Measurements from ENCODE around the gene MTR.

Gene MTR

DNA sequence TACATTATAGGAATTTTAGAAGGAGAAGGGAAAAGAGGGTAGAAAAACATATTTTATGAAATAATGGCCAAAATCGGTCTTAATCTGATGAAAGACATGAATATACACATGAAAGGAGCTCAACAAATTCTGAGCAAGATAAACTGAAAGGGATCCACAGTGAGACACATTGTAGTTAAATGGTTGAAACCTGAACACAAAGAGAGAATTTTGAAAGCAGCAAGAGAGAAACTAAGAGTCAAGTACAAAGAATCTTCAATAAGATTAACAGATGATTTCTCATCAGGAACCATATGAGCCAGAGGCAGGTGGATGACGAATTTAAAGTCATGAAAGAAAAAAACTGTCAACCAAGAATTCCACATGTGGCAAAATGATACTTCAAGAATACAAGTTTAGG, 15.8 kb upstream of the MTR start:
- DNase-seq (ENCODE audit: low read depth) = no peak

DNA sequence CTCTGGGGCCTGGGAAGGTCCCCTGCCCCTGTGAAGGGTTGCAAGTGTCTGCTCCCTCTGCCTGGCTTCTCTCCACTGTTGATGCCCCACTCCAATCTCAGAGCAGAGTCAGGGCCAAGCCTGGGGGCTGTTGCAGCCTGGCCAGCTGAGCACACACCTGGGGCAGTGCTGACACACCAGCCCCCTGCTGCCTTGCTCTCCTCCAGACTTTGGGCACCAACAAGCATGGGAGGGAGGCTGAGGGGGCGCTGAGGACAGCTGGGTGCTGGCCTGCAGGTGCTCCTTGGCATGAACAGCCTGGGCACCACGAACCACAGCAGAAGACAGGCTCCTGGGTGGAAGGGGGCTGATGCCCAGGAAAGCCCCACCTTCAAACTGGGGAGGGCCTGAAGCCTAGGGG, 9.6 kb upstream of the MTR start:
- no peak for DNase-seq (ENCODE audit: low read depth)

DNA sequence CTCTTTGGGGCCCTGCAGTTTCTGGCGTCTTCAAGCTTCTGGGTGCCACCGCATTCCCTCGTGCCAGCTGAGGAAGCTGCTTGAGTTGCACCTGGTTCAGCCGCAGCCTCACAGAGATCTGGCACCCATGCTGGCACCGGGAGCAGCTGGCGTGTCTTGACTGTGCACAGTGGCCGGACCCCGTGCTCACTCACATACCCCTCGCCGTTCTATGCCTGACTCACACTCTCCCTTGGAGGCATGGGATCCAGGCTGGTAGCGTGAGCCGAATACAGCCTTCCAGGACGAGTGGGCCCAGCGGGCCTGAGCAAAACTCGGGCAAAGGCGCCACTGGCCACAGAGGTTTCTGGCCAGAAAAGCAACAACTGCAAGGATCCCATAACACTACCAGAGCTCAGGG, 8.6 kb upstream of the MTR start:
- DNase-seq (ENCODE audit: low read depth) = no peak

DNA sequence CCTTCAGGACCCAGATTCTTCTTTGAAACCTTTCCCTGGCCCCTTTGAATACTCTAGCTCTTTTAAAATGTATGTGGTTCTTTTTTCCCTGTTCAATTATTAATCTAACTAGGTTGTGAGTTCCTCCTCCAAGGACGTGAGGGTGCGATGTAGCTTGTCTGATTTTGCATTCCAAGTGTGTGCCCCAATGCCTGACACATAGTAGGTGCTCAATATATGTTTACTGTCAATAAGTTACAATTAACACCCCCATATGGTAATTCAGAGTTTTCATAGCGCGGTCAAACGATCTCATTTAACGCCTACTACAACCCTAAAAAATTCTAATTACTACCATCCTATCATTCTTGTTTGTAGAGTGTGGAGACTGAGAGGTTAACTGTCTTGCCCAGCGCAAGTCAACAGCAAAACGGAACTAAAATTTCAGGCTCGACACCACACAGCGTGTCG, 482 bp upstream of the MTR start:
- DNase-seq (ENCODE audit: low read depth) = no peak

DNA sequence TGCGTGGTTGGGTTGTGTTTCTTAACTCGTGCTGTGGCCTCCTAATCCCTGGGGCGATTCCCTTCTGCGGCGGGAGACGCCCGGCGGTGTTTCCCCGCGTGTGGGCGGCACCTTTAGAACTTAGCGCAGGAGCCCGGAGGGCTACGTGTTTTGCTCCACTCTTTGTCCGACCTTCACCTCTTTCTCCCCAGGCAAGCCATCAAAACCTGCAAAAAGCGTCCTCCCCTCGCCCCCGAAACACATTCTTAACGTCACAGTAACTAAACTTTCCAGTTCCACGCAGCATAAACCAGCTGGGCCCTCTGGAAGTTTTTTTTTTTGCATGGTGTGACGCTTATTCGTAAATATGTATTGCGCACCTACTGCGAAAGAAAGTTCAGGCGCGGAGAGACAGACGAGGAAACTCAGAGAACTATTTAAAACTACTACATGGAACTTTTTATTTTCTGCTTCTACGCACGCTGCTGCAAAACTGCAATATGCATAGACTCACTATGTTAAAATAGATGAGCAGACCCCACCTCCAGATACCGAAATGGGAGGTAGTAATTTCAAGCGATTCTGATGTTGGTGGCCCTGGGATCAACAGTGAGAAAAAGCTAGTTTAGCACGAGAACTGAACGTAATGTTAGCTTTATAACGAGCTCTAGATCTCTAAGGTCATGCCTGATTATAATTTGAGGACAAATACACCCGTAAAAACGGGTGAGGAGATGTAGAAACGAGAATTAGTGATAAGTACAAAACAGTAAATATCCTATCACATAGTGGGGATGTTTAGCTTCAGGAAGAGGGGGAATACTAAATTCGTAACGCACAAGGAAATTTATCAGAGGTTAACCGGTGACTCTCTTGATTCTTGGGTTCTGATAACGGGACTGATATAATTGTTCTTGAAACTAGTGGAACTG, 920 bp downstream of the MTR start:
- peak; percentile 23 for DNase-seq (ENCODE audit: low read depth)

DNA sequence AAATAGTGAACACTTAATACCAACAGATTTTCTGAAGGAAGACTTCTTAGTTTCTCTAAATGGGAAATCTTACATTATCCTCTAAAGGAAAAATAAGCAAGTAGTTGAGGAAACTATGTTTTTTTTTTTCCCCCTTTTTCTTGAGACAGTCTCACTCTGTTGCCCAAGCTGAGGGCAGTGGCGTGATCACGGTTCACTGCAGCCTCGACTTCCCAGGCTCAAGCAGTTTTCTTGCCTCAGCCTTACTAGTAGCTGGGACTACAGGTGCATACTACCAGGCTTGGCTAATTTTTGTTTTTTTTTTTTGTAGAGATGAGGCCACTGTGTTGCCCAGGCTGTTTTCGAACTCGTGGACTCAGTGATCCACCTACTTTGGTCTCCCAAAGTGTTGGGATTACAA, 3.9 kb downstream of the MTR start:
- DNase-seq (ENCODE audit: low read depth) = no peak

DNA sequence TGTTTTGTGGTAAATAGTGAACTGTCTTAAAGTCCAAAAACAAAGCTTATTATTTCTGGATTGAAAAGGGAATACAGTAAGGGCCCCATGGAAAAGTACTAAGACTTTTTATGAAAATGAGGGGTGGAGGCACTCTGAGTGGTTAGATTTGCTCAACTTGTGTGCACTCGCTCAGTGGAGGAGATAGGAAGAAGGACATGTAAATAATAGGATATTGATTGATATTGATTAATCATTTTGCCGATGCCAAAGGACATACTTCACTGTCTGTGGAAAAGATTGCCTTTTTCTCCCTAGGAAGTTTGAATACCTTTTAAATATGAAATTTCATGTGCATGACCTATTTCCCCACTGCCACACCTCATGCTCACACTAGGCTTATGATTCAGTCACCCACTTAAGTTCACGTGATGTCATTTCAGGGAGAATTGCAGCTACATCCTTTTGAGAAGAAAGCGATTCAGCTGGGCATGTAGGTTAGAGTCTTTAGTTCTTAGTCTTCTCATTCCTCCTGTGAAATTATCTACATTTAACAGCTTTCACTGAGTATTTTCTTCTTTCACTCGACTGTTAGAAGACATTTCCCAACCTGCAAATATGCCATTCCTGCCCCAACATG, 5.0 kb downstream of the MTR start:
- DNase-seq (ENCODE audit: low read depth) = no peak

DNA sequence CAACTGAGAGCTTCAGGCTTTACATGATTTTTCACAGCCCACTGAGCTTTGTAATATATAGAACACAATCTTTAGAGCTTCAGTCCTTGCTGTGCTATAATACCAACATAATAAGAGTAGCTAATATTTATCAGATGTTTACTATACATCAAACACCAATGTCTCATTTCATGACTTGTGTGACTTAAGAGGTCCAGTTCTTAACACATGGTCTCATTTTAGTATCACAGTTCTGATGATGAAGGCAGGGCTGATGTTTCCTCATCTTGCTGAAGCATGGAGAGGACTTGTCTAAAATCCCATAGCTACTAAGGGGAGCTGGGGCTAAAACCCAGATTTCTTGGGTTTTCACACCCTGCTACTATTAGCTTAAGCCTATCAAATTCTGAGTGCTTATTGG, 5.5 kb downstream of the MTR start:
- DNase-seq (ENCODE audit: low read depth) = no peak

DNA sequence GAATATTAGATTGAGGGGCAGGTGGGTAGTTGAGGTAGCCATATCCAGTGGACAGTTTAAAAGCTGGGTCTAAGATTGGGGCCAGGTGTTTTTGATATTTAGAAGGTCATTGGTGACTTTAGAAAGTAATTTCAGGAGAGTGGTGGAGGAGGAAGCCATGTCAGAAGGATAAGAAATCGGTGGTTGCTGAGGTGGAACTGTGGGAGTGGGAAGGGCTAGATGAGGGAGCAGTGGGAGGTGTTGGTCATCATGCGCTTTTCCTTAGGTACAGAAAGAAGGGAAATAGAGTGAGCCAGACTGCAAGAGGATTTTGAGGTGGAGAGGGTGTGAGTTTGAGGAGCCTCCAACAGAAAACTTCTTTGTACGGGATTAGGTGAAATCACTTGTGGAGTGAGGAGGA, 7.2 kb downstream of the MTR start:
- DNase-seq (ENCODE audit: low read depth) = no peak

DNA sequence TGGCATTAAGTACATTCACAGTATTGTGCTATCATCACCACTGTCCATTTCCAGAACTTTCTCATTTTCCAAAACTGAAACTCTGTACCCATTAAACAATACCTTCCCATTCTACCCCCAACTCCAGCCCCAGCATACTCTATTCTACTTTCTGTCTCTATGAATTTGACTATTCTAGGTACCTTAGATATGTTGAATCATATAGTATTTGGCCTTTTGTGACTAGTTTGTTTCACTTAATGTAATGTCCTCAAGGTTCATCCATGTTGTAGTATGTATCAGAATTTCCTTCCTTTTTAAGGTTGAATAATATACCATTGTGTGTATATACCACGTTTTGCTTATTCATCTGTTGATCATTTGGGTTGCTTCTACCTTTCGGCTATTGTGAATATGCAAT, 11.5 kb downstream of the MTR start:
- no peak for DNase-seq (ENCODE audit: low read depth)

DNA sequence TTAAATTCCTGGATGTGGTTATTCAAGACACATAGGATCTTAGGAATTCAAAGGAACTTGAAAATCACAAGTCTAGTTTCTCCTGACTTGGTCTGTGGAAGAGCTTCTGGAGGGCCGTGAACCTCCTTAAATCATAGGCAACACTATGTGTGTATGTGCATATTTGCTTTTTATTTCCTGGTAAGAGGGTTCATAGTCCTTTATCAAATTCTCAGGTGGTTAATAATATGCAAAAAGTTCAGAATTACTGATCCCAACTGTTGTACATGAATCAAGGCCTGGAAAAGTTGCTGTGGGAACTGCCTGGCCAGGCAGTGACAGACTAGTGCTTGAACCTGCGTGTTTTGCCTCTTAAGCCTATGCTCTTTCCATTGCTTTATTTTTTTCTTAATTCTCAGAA, 12.9 kb downstream of the MTR start:
- DNase-seq (ENCODE audit: low read depth) = no peak

DNA sequence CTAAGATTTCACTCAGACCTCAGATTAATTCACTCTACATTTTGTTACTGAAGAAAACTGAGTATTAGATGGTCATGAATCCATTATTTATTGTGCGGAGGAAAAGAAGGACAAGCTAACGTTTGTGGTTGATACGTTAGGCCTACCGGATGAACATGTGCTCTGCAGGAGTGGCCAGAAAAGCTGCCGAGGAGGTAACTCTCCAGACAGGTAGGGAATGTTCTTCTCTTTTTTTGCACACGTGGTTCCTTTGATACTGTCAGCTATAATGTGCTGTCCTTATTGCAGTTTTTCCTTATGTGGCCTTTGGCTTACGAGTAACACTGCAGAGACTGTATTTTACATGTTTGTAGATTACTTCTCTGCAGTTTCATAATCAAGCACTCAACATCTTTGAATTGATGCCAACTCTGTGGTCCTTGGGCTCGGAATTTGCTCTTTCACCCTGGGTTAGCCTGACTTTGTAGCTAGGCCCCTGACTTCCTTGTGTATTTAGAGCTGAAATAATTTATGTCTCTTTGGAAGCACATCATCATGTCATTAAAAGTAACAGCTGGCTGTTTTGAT, 13.6 kb downstream of the MTR start:
- DNase-seq (ENCODE audit: low read depth) = no peak

DNA sequence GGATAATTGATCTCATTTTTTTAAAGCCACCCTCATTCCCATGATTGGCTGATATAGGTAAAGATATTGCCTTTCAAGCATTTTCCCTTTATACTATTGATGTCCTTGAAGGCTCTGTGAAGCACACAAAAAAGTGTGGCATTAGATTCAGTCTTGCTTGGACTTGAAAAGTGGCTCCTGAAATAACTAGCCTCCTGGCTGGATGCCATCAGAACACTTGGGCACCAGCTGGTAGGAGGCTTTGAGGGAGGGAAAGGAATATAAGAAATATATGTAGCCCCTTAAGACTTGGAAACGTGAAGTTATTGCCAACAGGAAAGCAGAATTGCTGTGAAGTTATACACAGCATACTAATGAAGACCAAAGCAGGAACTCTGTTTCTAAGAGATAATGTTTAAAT, 14.1 kb downstream of the MTR start:
- DNase-seq (ENCODE audit: low read depth) = no peak

DNA sequence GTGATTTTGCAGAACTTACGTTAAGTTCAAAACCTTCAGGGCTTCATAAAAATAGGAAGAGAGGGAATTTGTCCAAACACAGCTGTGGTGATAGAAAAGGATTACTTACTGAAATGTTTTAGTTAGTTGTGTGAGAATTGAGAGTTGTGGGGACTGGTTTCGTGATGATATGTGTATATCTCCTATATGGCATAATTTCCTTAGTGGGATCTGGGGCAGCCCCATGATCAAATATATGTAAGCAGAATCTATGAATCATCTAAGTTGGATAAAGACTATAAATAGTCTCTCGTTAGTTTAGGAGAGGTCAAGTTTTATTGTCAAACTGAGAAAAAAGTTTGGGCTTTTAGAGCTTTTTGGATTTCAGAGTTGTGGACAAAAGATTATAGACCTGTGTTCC, 14.9 kb downstream of the MTR start:
- no peak for DNase-seq (ENCODE audit: low read depth)

DNA sequence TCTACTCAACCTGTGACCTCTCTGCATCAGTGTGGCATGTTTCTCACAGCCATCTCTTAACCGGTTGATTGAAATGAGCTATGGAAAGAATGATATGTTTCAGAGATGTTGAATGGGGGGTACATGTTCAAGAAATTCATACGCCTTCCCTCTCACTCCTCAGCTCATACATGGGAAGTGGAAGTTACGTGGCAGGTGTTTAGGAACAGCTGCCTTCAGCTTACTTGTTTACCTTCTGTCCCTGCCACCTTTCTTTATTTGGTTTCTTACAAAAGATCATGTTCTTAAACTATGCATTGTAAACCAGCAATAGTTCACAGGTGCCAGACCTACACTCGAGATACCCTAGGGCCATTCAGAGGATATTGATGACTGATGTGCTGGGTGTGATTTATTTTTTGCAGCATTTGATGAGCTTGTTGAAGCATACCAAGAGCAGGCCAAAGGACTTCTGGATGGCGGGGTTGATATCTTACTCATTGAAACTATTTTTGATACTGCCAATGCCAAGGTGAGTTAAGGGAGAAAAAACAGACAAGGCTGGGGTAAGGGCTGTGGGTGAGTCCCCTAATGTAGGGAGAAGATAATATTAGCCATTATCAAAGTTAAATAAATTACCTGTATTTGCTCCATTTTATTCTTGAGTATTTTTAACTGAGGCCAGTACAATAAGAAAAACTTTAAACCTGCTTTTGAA, 17.4 kb downstream of the MTR start:
- DNase-seq (ENCODE audit: low read depth) = no peak

DNA sequence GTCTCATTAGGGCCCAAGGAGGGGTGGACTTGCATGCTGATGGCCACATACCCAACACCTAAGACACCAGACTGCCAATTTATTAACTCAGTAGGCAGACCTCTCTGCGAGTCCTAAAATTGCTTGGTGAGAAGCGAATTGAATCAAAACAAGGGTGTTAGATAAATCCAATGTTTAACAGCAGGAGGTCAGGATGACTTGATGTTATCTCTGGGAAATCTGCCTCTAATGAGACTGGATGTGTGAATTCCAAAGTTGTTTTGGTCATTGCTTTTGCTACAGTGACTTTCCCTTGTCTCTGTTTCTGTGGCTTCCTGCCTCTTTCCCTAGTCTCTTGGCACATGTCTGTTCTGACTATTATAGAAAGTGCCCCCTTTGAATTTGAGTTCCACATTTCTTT, 20.8 kb downstream of the MTR start:
- DNase-seq (ENCODE audit: low read depth) = no peak

DNA sequence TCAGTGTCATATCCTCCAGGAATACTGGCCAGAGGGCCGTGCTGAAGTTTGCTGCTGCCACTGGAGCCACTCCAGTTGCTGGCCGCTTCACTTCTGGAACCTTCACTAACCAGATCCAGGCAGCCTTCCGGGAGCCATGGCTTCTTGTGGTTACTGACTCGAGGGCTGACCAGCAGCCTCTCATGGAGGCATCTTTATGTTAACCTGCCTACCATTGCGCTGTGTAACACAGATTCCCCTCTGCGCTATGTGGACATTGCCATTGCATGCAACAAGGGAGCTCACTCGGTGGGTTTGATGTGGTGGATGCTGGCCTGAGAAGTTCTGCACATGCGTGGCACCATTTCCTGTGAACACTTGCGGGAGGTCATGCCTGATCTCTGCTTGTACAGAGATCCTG, 24.8 kb downstream of the MTR start:
- DNase-seq (ENCODE audit: low read depth) = no peak

DNA sequence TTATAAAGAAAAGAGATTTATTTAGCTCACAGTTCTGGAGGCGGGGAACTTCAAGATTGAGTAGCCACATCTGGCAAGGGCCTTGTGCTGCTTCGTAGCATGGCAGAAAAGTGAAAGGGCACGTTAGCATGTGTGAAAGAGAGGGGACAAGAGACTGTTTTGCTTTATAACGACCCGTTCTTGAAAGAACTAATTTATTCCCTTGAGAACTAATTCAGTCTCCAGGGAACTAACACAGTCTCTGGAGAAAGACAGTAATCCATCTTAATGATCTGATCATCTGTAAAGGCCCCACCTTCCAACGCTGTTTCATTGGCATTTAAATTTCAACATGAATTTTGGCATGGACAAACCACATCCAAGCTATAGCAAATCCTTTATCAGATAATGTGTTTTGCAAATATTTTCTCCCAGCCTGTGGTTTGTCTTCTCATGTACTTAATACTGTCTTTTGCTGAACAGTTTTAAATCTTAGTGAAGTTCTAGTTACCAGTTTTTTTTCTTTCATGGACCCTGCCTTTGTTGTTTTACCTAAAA, 26.1 kb downstream of the MTR start:
- DNase-seq (ENCODE audit: low read depth) = no peak

DNA sequence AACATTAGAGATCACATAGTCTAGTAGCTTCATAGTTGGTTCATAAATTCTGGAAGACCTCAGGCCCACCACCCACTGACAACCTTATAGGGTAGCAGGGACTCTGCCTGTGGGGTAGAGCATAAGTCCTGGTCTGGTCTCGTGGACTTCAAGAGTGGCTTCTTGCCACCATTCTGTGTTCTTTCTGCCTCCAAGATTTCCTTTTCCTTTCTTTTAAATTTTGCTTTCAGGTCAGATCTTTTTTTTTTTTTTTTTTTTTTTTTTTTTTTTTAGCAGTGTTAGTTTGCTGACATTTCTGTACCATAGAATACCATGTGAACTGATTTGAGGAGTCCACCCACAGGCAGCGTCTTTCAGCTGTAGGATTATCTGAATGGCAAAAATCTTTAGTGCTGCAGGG, 28.5 kb downstream of the MTR start:
- no peak for DNase-seq (ENCODE audit: low read depth)

DNA sequence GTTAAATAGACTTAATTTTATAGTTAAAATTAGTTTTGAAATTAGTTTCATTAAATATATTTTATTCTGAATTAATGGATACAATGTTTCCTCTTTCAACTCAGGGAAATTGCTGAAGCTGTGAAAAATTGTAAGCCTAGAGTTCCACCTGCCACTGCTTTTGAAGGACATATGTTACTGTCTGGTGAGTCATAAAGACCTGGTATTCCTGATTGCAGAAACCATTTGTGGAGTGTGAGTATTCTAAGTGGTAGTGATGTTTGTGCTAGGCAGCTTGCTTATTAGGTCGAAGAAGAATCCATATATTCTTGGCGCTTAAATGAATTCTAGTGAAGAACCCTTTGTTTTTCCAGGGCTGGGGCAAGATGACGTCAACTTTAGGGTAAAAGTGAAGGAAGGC, 34.0 kb downstream of the MTR start:
- no peak for DNase-seq (ENCODE audit: low read depth)

DNA sequence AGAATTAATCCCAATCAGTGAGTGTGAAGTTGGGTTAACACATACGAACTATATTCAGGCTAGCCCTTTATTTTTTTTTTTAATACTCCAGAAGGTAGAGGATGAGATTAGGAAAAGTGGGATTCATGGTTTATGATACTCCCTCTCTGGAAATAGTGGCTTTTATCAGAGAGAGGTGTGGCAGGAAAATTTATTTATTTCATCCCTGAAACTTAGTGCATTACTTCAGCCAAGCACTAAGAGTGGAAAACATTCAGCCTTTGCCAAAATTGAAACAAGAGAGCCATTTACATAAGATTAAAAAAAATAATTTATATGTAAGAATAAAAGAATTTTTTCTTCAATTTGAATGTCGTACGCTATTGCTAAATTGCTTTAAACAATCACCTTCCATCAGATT, 35.0 kb downstream of the MTR start:
- DNase-seq (ENCODE audit: low read depth) = no peak

DNA sequence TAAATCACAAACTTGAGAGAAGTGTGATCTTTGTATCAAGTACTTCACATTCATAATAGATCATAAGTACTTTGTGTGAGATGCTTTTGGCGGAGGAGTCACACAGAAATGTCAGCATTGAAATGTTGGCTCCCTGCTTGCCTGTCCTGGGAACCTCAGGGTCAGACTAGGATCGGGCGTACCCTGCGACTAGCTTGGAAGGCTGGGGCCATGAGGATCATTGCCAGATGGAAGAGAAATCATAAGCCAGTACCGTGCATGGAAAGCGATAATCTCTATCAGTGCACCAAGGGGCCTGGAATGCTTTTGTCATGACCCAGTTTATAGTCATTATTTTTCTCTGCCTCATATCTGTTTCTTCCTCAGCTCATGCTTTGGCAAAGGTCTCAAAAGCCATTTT, 35.5 kb downstream of the MTR start:
- DNase-seq (ENCODE audit: low read depth) = no peak

DNA sequence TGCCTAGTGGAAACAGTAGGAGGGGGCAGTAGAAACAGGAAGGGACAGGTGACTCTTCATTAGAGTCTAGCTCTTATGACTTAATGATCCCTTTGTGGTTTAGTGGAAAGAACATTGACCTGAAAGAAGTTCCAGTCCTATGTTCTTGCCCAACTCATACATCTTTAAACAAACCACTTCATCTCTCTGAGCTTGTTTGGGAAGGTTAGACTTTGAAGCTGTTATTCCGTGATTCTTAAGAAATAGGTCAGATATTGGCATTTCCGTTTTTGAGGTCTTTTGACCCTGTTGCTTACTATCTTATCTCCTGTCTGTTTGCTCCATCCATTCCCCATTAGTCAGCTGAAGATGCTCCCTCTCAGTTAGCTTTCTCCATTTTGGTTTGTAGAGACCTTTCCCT, 38.5 kb downstream of the MTR start:
- DNase-seq (ENCODE audit: low read depth) = no peak

Data from GM04503 (cell line).